Skeletal muscle cell (primary cell): ENCODE measurements around the gene GPR146.

Experiments
- DNase-seq: peaks from one replicate; pipeline ENCODE4 v3.0.0-alpha.2; 2010; ENCODE audit warnings: low read depth
- H3K4me3 ChIP-seq: 2 replicates; pipeline ENCODE4 v1.5.1; 2011; ENCODE audit warnings: low read depth, mild to moderate bottlenecking, control low read depth, low read length, moderate library complexity

Gene GPR146

GRCh38 chr7:1086588-1087464 lies 42.5 kb downstream of the GPR146 start:
- H3K4me3 ChIP-seq: peak overlapping the region; percentile 50
- no peak for DNase-seq

- peak overlapping the region; percentile 50 for H3K4me3 ChIP-seq
- DNase-seq: no peak
Observed at GRCh38 chr7:1087465-1087814, 43.1 kb downstream of the GPR146 start.

- no peak for DNase-seq
- peak within 1 kb of the TSS; percentile 50 for H3K4me3 ChIP-seq
Observed at GRCh38 chr7:1087952-1088920, 43.9 kb downstream of the GPR146 start, which contains the start of gene GPER1. Gene GPER1, plus strand, starts transcription at chr7:1088113. Its CDS starts 3,616 bp downstream, at chr7:1091729.

GRCh38 chr7:1090236-1090635 lies 45.9 kb downstream of the GPR146 start:
- no peak overlapping the region for H3K4me3 ChIP-seq
- DNase-seq: no peak

- H3K4me3 ChIP-seq: no peak overlapping the region
- DNase-seq: no peak
Observed at GRCh38 chr7:1090686-1091643, 46.6 kb downstream of the GPR146 start.

- no peak overlapping the region for H3K4me3 ChIP-seq
- DNase-seq: no peak
Observed at GRCh38 chr7:1091644-1092027, 47.3 kb downstream of the GPR146 start.

GRCh38 chr7:1092161-1092632 lies 47.9 kb downstream of the GPR146 start:
- no peak overlapping the region for H3K4me3 ChIP-seq
- no peak for DNase-seq

GRCh38 chr7:1092806-1093501 lies 48.6 kb downstream of the GPR146 start:
- no peak overlapping the region for H3K4me3 ChIP-seq
- no peak for DNase-seq

- no peak overlapping the region for H3K4me3 ChIP-seq
- no peak for DNase-seq
Observed at GRCh38 chr7:1093502-1093843, 49.1 kb downstream of the GPR146 start.

GRCh38 chr7:1093916-1094508 lies 49.7 kb downstream of the GPR146 start:
- DNase-seq: no peak
- no peak overlapping the region for H3K4me3 ChIP-seq

GRCh38 chr7:1094870-1095269 lies 50.5 kb downstream of the GPR146 start:
- H3K4me3 ChIP-seq: no peak overlapping the region
- no peak for DNase-seq

- DNase-seq: no peak
- no peak overlapping the region for H3K4me3 ChIP-seq
Observed at GRCh38 chr7:1095621-1096155, 51.3 kb downstream of the GPR146 start.

- H3K4me3 ChIP-seq: no peak overlapping the region
- no peak for DNase-seq
Observed at GRCh38 chr7:1096156-1097119, 52.1 kb downstream of the GPR146 start.

GRCh38 chr7:1097120-1097504 lies 52.8 kb downstream of the GPR146 start:
- no peak for DNase-seq
- H3K4me3 ChIP-seq: no peak overlapping the region

- no peak for DNase-seq
- no peak overlapping the region for H3K4me3 ChIP-seq
Observed at GRCh38 chr7:1098243-1099153, 54.2 kb downstream of the GPR146 start.

- no peak overlapping the region for H3K4me3 ChIP-seq
- DNase-seq: no peak
Observed at GRCh38 chr7:1099154-1099542, 54.8 kb downstream of the GPR146 start.
